ENCODE results near the gene WNT3A.

WNT3A gene

DNA sequence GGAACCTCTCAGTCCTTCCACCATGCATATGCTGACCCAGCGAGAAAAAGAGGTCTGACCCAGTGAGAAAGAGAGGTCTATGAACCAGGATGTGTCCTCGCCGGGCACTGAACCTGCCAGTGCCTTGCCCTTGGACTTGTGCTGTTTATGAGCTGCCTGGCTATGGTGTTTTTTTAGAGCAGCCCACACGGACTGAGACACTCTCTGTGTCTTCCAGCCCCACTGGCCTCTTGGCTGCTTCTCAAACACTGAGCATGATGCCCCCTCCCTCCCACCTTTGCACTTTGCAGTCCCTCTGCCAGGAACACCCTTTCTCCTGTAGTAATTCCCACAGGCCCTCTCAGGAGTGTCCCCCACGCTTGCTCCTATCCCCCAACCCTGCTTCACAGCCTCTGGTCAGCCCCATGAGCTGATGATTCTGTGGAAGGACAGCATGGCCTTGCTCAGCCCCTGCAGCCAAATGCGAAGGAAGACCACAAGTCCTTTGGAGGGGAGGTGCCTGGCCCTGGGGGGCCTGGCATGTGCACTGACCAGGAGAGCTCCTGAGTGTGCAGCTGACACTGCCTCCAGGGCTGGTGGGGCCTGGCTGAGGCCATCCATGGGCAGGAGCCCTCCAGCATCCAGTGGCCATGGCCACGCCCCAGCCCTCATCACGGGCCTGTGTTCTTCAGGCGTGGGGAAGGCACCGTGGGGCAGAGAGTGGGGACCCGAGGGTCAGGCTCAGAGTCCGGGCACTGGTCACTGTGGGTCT lies 23.8 kb downstream of the WNT3A start:
- in situ Hi-C loops (cut with MboI; ENCODE audit: low sequenced_read_pairs): no loop called here

- in situ Hi-C loops (cut with MboI; ENCODE audit: low sequenced_read_pairs): no loop called here
Observed at GRCh38 chr1:228031276-228031995, 24.6 kb downstream of the WNT3A start.

DNA sequence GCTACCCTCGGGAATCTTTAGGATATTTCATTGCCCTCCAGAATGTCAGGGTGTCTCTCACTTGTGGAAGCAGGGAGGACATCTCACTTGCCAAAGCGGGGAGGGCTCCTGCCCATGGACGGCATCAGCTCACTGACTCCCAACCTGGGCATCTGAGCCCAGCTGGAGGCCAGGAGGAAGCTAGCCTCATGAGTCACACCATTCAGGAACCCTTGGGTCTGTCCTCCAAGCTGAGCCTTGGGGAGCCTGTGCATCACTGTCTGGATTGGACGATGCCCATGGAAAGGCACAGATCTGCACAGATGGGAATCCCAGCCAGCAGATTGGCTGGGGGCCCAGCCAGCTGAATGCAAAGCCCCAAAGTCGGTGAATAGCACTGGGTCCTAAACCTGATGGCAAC lies 25.2 kb downstream of the WNT3A start:
- in situ Hi-C loops (cut with MboI; ENCODE audit: low sequenced_read_pairs): no loop called here

DNA sequence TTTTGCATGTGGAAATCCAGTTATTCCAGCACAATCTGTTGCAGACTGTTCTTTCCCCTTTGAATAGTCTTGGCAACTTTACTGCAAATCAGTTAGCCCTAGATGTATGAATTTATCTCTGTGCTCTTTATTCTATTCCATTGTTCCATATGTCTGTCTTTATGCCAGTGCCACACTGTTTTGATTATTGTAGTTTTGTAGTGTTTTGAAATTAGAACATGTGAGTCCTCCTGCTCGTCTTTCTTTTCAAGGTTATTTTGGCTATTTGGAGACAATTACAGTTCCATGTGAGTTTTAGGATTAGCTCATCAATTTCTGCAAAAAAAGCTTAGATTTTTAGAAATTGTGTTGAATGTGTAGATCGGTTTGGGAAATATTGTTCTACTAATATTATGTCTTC lies 26.6 kb downstream of the WNT3A start:
- in situ Hi-C loops (cut with MboI; ENCODE audit: low sequenced_read_pairs): no loop called here

- in situ Hi-C loops (cut with MboI; ENCODE audit: low sequenced_read_pairs): no loop called here
Observed at GRCh38 chr1:228034954-228035837, 28.4 kb downstream of the WNT3A start.

- in situ Hi-C loops (cut with MboI; ENCODE audit: low sequenced_read_pairs): no loop called here
Observed at GRCh38 chr1:228035844-228036243, 29.0 kb downstream of the WNT3A start.

GRCh38 chr1:228036701-228037231 lies 30.0 kb downstream of the WNT3A start:
- in situ Hi-C loops (cut with MboI; ENCODE audit: low sequenced_read_pairs): no loop called here

DNA sequence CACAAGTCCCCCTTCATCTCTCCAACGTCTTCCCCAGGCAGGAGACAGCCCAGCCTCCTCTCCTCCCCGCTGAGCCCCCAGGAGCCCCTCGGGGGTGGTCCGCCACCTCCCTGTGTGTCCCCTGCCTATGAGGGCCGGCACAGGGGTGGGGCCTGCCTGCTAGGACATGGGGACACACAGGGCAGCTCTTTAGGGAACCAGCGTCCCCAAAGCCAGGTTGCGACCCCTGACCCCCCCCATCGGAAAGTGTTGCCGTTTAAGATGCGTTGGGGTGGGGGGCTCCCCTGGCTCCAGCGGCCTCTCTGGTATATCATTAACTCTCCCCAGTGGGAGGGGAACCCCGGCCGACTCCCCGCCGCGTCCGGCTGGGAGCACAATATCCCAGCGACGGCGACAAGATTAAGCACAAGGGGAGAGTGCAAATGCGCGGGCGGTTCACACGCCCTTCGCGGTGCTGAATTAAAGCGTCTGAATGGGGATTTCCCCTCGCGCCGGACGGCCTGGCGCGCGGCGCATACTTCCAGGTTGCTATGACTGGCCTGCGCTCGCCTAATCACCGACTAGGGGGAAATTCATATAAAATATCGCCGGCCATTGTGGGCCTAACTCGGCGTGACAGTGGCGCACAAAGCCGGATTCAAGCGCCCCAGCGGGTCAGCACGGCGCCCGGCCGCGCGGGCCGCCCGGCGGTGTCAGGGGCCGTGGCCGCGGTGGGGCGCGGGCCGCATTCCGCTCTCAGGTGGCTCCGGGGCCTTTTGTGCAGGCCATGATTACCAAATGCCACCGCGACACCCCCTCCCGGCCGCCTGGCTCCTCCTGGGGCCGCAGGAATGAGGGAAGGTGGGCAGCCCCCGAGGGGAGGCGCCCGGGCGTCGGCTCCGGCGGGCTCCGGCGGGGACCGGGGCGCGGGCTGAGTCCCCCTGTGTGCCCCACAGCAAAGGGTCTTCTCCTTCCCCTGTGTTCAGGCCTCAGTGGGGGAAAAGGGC lies 30.9 kb downstream of the WNT3A start:
- in situ Hi-C loops (cut with MboI; ENCODE audit: low sequenced_read_pairs): no loop called here

- in situ Hi-C loops (cut with MboI; ENCODE audit: low sequenced_read_pairs): no loop called here
Observed at GRCh38 chr1:228038387-228039005, 31.7 kb downstream of the WNT3A start.

- in situ Hi-C loops (cut with MboI; ENCODE audit: low sequenced_read_pairs): no loop called here
Observed at GRCh38 chr1:228039006-228039903, 32.5 kb downstream of the WNT3A start.

GRCh38 chr1:228039986-228040385 lies 33.2 kb downstream of the WNT3A start:
- in situ Hi-C loops (cut with MboI; ENCODE audit: low sequenced_read_pairs): no loop called here

DNA sequence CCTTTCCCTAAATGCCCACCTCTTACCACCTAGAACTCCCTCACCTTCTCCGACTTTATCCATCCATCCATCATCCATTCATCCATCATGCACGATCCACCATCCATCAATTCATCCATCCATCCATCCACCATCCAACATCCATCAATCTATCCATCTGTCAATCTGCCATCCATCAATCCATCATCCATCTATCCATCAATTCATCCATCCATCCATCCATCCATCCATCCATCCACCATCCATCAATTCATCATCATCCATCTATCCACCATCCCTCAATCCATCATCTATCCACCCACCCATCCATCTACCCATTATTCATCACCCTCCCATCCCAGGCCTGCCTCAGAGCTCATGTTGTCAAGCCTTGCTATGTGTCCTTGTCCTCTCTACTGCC lies 34.5 kb downstream of the WNT3A start:
- in situ Hi-C loops (cut with MboI; ENCODE audit: low sequenced_read_pairs): no loop called here

DNA sequence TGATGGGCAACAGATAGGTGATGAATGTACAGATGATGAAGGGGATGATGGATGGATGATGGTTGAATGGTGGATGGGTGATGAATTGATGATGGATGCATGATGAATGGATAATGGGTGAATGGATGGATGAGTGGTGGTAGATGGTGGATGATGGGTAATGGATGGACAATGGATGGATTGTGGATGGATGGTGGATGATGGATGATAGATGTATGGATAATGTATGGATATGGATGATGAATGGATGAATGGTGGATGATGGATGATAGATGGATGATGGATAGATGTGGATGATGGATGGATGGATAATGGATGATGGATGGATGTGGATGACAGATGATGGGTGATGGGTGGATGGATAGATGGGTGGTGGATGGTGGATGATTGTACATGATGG lies 35.7 kb downstream of the WNT3A start:
- in situ Hi-C loops (cut with MboI; ENCODE audit: low sequenced_read_pairs): no loop called here

- in situ Hi-C loops (cut with MboI; ENCODE audit: low sequenced_read_pairs): no loop called here
Observed at GRCh38 chr1:228043281-228043848, 36.6 kb downstream of the WNT3A start.

- in situ Hi-C loops (cut with MboI; ENCODE audit: low sequenced_read_pairs): no loop called here
Observed at GRCh38 chr1:228044961-228045360, 38.2 kb downstream of the WNT3A start.

DNA sequence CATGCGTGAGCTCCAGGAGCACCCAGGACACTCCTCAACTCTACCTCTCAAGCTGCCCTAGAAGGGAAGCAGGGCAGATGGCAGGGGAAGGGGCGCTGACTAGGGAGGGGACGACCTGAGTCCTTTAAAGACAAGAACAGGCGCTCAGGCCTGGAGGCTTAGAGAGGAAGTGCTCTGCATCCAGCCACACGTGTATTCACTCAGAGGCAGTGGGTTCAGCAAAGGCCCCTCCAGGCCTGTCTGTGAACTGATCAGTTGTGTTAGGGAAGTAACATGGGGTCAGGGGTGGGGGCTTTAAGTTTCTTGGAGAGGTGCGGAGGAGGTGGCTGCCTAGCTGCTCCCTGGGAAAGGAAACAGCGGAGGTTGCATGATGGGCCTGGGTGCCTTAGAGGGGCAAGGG lies 38.6 kb downstream of the WNT3A start:
- in situ Hi-C loops (cut with MboI; ENCODE audit: low sequenced_read_pairs): no loop called here

DNA sequence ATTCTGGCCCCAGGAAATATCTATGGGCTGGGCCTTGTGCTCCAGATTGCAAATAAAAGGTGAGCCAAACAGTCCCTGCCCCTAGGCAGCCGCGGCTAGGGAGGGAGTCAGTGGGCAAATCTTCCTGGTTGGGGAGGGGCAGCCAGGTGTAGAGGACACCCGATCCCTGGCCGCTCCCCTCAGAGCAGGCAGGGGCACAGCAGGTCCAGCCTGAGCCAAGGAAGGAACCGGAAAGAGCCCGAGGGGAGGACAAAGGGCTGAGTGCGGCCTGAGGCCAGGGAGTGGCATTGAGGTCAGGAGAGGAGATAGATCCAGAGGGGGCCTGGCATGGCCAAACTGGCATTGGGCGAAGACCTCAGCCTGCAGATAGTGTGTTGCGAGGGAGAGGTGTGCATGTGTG lies 39.1 kb downstream of the WNT3A start:
- in situ Hi-C loops (cut with MboI; ENCODE audit: low sequenced_read_pairs): no loop called here

DNA sequence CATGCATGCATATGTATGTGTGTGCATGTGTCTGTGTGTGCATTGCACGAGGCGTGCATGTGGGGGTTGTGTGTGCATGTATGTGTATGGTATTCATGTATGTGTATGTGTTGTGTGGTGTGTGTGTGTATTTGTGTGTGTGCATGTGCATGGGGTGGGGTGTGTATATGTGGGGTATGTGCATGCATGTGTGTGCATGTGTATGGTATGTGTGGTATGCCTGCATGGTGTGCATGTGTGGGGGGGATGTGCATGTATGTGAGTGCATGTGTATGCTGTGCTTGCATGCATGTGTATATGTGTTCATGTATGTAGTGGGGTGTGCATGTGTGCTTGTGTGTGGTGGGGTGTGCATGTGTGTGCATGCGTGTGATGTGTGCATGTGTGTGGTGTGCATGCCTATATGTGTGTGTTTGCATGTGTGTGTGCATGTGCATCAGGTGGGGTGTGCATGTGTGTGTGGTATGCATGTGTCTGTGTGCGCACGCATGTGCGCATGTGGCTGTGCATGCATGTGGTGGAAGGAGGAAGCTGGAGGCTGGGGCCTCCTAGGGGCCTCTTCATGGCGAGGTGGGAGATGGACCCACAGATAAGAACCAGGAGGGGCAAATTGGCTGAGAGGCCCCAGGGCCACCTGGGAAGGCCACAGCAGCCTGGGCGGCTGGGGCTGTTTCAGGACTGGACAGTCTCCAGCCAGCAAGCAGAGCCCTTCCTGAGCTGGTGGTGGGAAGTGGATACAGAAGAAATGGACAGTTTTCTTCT lies 39.8 kb downstream of the WNT3A start:
- in situ Hi-C loops (cut with MboI; ENCODE audit: low sequenced_read_pairs): no loop called here
